ENCODE results near the gene ZNF267. TPM values are rescaled to one million over a fixed set of nuclear protein-coding genes. Genes with fewer than 3 reads are reported as not detected.

The ZNF267 gene
- total and polyA plus RNA-seq, 2 of the 8 experiments (the other 6 are each of a cell fraction or from before 2014, with no cell fraction given), result 5.5 to 28.3 TPM

DNA sequence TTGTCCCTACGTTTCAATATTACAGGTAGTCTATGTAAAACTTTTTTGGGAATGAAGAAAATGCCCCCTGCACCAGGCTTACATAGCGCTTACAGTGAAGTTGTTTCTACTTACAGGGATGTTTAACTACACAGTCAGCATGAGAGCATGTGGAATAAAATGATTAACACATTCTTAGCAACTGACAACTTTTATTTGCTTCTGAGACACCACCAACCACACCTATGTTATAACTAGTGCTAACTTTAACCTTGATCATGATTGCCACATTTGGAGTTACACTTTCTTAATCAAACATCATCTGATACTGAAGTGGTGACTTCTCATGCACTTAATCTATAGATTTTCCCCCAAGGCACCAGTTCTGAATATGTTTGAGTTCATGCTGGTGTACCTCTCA, 20.3 kb upstream of the ZNF267 start:
- Histone ChIP-seq H3K27ac (ENCODE audit: low read depth, low read length) (no peak overlapping the region), H4K91ac (replicated peaks; ENCODE audit: insufficient read length, low read length) (no peak overlapping the region), H2BK12ac (ENCODE audit: low read depth, low read length) (no peak overlapping the region), H3K4me1 (replicated peaks in 1 of 4; ENCODE audit: control insufficient read depth in 3 of 4, insufficient read depth in 4 of 4, low read length in 3 of 4) (no peaks in the 10 kb centered on the region), H3K27me3 (replicated peaks in 1 of 4; ENCODE audit: control insufficient read depth in 3 of 4, extremely low read depth in 1 of 4, insufficient read depth in 3 of 4, low read length in 3 of 4) (no peaks in the 10 kb centered on the region), H4K20me1 (replicated peaks in 1 of 2; ENCODE audit: control insufficient read depth in 1 of 2, insufficient read depth in 2 of 2, low read length in 2 of 2) (no peaks in the 10 kb centered on the region), H2BK15ac (ENCODE audit: low read length) (no peak overlapping the region), H4K5ac (ENCODE audit: insufficient read length, low read depth, low read length) (no peak overlapping the region), H3K56ac (replicated peaks; ENCODE audit: insufficient read length, low read depth, low read length) (no peak overlapping the region), H3K9ac (replicated peaks in 1 of 4; ENCODE audit: extremely low read depth in 1 of 4, low read depth in 3 of 4, low read length in 3 of 4) (no peak overlapping the region), H3K9me3 (ENCODE audit: insufficient read depth in 2 of 2, low read depth in 1 of 2, low read length in 1 of 2) (peaks cover 34 to 53% of the 10 kb centered on the region in 2 experiments), H3K4me2 (ENCODE audit: insufficient read depth in 1 of 2, low read depth in 2 of 2, low read length in 2 of 2) (no peak overlapping the region), H2BK20ac (ENCODE audit: low read length) (no peak overlapping the region), H2BK5ac (ENCODE audit: low read depth, low read length) (no peak overlapping the region), H3K18ac (ENCODE audit: extremely low read depth, low read length) (no peak overlapping the region), H4K8ac (ENCODE audit: extremely low read depth, insufficient read depth, low read length) (no peak overlapping the region), H3K4ac (replicated peaks; ENCODE audit: insufficient read length, low read depth, low read length) (no peak overlapping the region), H3K79me2 (ENCODE audit: control insufficient read depth in 1 of 2, insufficient read depth in 2 of 2, low read length in 2 of 2) (no peaks in the 10 kb centered on the region), H3K14ac (ENCODE audit: insufficient read length) (no peak overlapping the region), H2AFZ (ENCODE audit: low read length) (no peak overlapping the region), H2BK120ac (replicated peaks; ENCODE audit: low read depth, low read length) (no peak overlapping the region), H3K23ac (ENCODE audit: insufficient read length) (no peak overlapping the region), H3K4me3 (ENCODE audit: extremely low read depth in 1 of 4, insufficient read depth in 2 of 4, low read depth in 3 of 4, low read length in 4 of 4) (no peak overlapping the region), H3K23me2 (ENCODE audit: low read depth, low read length) (no peaks in the 10 kb centered on the region), H3K79me1 (ENCODE audit: low read depth, low read length) (no peaks in the 10 kb centered on the region), H3K36me3 (ENCODE audit: control insufficient read depth in 2 of 4, insufficient read depth in 4 of 4, low read length in 3 of 4) (no peaks in the 10 kb centered on the region), H2AK5ac (ENCODE audit: low read depth, low read length) (no peak overlapping the region)
- 70% methylated on average over 2 of the region's 2 CpGs; no CpG with 5 or more reads in 1 of the 2 experiments for WGBS, 2 experiments (ENCODE audit: extremely low coverage in 1 of 2, insufficient coverage in 1 of 2, insufficient read length in 1 of 2, insufficient replicate concordance in 2 of 2, low coverage in 1 of 2, low lambda C conversion rate in 2 of 2, missing lambda C conversion rate in 1 of 2)
- FAIRE-seq, result no peak
- CTCF ChIA-PET (ENCODE audit: partially characterized antibody), result no interaction called here
- POLR2A ChIA-PET (ENCODE audit: partially characterized antibody), result no interaction called here
- no peak for DNase-seq (ENCODE audit: low read depth in 1 of 2, low spot score in 2 of 2)
- TF ChIP-seq ASH2L (IDR thresholded peaks at IDR 0.05; ENCODE audit: low read length), result no peak
- no peak for TF ChIP-seq ATF3 (IDR thresholded peaks at IDR 0.05; ENCODE audit: insufficient read depth, low read depth, low read length)
